ENCODE results near the gene CCK.
A peak's percentile ranks its signal among the peaks of the same experiment; 100 is the strongest.

The CCK gene, protein sequence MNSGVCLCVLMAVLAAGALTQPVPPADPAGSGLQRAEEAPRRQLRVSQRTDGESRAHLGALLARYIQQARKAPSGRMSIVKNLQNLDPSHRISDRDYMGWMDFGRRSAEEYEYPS
- 0 reads per million in 9 experiments for total RNA-seq

DNA sequence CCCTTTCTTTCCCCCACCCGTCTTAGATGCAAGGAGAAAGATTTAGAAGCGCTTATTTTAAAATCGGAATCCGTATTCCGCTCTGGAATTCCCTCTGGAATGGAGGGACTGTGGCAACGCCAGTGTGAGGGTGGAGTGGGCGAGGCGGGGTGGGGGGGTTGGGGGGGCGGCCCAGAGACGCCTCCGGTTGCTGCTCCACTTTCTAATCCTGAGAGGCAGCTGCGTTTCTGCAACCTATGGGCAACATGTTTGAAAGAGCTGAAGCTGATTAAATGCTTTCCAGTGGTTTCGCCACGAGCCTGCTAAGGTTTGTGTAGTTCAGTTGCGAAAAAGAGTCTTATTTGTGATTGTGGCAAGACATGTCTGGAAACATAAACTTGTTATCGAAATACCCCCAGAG is at the start of gene CCK:
Gene CCK (minus strand): TSS at position 101 of the 400 bp plus-strand sequence. CDS start 2,555 bp downstream, outside the sequence.
- H3K27me3 Mint-ChIP-seq: peaks cover 83 to 93% of the 10 kb centered on the region in 2 donors
- H3K36me3 Mint-ChIP-seq (ENCODE audit: insufficient read depth): no peaks in the 10 kb centered on the region
- H3K4me3 Mint-ChIP-seq: no peak within 1 kb of the TSS
- H3K4me1 Mint-ChIP-seq (ENCODE audit: low read depth in 2 of 2): peaks cover 0 to 5% of the 10 kb centered on the region in 2 donors
- ATAC-seq (replicated peaks) (no peak), DNase-seq (no peak)
- no peak within 1 kb of the TSS for H3K27ac Mint-ChIP-seq
- no peaks in the 10 kb centered on the region for H3K9me3 Mint-ChIP-seq

DNA sequence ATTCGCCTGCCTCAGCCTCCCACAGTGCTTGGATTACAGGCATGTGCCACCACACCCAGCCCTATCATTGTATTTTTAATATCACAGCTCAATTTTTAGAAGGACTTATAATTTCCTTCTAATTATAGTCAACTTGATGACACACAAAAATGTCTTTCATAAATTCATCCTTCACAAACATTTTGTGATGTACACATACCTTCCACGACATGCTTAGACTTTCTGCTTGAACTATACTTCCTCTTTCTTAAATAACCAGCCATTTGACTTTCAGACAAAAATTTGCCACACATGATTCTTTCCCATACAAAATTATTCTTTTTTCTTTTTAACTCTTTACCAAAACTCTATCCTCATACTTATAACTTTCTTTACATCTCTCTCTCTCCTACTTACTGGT is 48.4 kb upstream of the CCK start:
- no peak for ATAC-seq (replicated peaks)
- no peak for DNase-seq
- Mint-ChIP-seq H3K27ac (no peak overlapping the region), H3K9me3 (peaks cover 6 to 12% of the 10 kb centered on the region in 2 donors), H3K36me3 (ENCODE audit: insufficient read depth) (no peaks in the 10 kb centered on the region), H3K27me3 (peaks cover 6 to 13% of the 10 kb centered on the region in 2 donors), H3K4me3 (no peak overlapping the region), H3K4me1 (ENCODE audit: low read depth in 2 of 2) (no peaks in the 10 kb centered on the region)

DNA sequence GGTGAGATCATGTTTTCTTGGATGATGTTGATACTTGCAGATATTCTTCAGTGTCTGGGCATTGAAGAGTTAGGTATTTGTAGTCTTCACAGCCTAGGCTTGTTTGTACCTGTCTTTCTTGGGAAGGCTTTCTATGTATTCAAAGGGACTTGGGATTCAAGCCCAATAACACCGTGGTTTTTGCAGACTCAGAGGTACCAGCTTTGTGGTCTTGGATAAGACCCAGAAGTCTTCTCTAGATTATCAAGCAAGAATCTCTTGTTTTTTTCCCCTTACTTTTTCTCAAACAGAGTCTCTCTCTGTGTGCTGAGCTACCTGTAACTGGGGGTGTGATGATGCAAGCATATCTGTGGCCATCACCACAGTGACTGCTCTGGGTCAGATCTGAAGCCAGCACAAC is 42.7 kb upstream of the CCK start:
- no peaks in the 10 kb centered on the region for H3K4me1 Mint-ChIP-seq (ENCODE audit: low read depth in 2 of 2)
- H3K36me3 Mint-ChIP-seq (ENCODE audit: insufficient read depth): no peaks in the 10 kb centered on the region
- H3K27ac Mint-ChIP-seq: no peak overlapping the region
- no peak for ATAC-seq (replicated peaks)
- peaks cover 12 to 38% of the 10 kb centered on the region in 2 donors for H3K27me3 Mint-ChIP-seq
- H3K9me3 Mint-ChIP-seq: peaks cover 4 to 5% of the 10 kb centered on the region in 2 donors
- H3K4me3 Mint-ChIP-seq: no peak overlapping the region
- no peak for DNase-seq

DNA sequence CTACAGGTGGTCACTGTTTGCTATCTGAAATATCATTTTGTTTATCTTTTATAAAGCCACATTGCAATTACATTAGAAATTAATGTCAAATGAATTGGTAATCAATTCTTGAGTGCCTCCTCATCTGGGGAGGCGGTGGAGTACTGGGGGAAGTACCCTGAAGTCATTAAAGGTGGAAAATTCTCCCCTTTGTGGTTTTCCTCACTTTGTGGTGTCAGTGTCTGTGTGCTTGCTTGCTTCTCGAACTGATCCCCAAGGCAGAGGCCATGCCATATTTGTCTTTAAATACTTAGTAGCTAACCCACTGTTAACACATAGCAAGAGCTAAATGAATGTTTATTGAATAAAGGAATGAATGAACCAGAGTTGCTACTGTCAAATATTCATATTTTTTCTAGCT is 40.5 kb upstream of the CCK start:
- peaks cover 12 to 38% of the 10 kb centered on the region in 2 donors for H3K27me3 Mint-ChIP-seq
- no peaks in the 10 kb centered on the region for H3K36me3 Mint-ChIP-seq (ENCODE audit: insufficient read depth)
- H3K27ac Mint-ChIP-seq: no peak overlapping the region
- H3K4me1 Mint-ChIP-seq (ENCODE audit: low read depth in 2 of 2): no peaks in the 10 kb centered on the region
- H3K9me3 Mint-ChIP-seq: peaks cover 0 to 3% of the 10 kb centered on the region in 2 donors
- H3K4me3 Mint-ChIP-seq: no peak overlapping the region
- ATAC-seq (replicated peaks) (no peak), DNase-seq (no peak)

DNA sequence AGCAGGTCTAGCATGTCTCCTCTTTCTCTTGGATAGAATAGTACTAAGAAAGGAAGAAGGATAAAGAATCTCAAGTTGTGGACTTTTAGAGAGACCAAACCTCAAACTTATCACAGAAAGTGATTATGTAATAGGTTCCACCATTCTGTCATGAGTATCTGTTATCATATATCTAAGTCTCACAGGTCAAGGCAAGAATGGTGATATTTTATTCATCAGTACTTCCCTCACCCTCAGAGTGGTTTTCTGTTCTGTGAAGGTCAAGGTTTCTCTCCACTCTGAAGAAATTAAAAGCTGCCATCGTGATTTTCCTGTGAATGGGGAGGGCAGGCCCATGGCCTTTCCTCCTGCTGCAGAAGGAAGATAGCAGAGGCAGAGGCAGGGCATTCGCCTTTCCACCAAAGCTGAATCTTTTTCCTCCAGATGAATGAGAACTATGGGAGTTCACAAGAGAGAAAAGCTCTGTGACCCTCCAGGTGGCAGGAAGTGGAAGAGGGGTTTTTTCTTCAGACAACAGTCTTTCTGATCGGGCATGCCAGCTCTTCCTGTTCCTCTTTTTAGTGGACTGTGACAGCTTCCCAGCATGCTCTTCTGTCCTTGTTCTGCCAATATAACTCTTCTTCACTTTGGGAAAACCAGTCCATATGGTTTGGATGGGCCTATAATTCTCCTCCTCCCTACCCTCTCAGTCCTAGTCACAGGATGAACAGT is 37.1 kb upstream of the CCK start:
- no peaks in the 10 kb centered on the region for H3K36me3 Mint-ChIP-seq (ENCODE audit: insufficient read depth)
- H3K4me3 Mint-ChIP-seq: no peak overlapping the region
- no peaks in the 10 kb centered on the region for H3K4me1 Mint-ChIP-seq (ENCODE audit: low read depth in 2 of 2)
- ATAC-seq (replicated peaks) (no peak), DNase-seq (no peak)
- peaks cover 0 to 1% of the 10 kb centered on the region in 2 donors for H3K9me3 Mint-ChIP-seq
- H3K27me3 Mint-ChIP-seq: peaks cover 5 to 23% of the 10 kb centered on the region in 2 donors
- no peak overlapping the region for H3K27ac Mint-ChIP-seq

DNA sequence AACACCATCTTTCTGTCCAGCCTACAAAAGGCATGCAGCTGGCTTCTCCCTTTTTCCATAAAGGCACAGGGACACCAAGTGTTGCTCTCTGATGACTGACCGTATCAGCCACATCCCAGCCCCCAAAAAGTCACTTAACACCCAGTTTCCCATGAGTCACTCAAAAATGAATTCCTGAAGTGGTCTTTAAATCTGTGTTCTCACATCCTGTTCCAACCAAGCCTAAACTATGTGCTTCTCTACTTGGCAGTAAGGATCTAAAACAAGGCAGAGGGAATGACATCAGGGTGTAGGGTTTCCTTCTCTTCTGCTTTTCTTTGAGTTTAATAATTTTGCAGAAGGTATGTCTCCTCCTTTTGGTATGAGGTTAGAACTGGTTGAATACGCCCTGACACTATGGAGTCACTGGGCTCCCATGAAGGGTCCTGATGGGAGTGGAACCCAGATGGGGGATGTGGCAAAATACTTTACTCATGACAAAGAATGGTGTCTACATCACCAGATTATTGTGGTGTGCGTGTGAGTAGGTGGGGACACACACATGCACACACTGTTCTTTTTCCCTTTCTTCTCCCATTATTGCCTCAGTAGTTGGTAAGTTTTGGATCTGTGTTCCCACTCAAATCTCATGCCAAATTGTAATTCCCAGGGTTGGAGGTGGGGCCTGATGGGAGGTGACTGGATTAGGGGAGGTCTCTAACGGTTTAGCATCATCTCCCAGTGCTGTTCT is 35.6 kb upstream of the CCK start:
- Mint-ChIP-seq H3K4me3 (no peak overlapping the region), H3K36me3 (ENCODE audit: insufficient read depth) (no peaks in the 10 kb centered on the region), H3K4me1 (ENCODE audit: low read depth in 2 of 2) (no peaks in the 10 kb centered on the region), H3K27ac (no peak overlapping the region), H3K9me3 (peaks cover 0 to 1% of the 10 kb centered on the region in 2 donors), H3K27me3 (peaks cover 17 to 36% of the 10 kb centered on the region in 2 donors)
- no peak for DNase-seq
- no peak for ATAC-seq (replicated peaks)

DNA sequence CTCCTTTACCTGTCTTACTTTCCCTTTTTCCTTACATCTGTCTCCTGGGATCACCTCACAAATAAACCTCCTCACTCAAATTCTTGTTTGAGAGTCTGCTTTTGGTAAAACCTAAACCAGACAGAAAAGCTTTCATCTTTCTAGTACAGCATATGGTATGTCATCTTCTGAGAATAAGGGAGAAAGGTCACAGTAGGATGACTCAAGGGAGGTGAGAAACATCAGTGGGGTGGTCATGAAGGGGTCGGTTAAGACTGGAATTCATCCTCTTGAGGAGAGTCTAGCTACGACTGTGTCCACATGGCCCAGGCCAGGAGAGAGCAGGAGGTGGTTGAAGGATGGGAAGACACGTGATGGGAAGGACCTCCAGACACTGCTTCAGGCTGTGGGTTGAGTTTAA is 34.8 kb upstream of the CCK start:
- Mint-ChIP-seq H3K9me3 (peaks cover 0 to 1% of the 10 kb centered on the region in 2 donors), H3K27me3 (peaks cover 21 to 44% of the 10 kb centered on the region in 2 donors), H3K4me1 (ENCODE audit: low read depth in 2 of 2) (no peaks in the 10 kb centered on the region), H3K27ac (no peak overlapping the region), H3K36me3 (ENCODE audit: insufficient read depth) (no peaks in the 10 kb centered on the region), H3K4me3 (no peak overlapping the region)
- DNase-seq (no peak), ATAC-seq (replicated peaks) (no peak)

DNA sequence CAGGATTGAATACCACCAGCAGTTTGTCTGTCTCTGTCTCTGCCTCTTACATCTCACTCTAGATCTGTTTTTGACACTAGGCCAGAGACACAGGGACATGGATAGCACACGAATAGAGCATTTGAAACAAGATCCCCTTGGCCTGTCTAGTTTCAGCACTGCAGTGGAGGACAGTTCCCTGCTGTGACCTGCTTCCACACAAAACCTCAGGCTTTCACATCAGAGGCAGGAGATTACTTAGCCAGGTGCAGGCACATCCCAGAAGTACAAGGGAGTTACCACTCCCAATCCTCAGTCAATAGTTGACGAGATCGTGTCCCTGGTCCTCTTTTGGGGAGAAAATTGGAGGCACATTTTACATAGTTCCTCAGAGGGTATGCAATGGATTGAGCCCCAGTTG is 34.0 kb upstream of the CCK start:
- ATAC-seq (replicated peaks): no peak
- Mint-ChIP-seq H3K27me3 (peaks cover 24 to 46% of the 10 kb centered on the region in 2 donors), H3K27ac (no peak overlapping the region), H3K36me3 (ENCODE audit: insufficient read depth) (no peaks in the 10 kb centered on the region), H3K9me3 (peaks cover 0 to 1% of the 10 kb centered on the region in 2 donors), H3K4me1 (ENCODE audit: low read depth in 2 of 2) (no peaks in the 10 kb centered on the region), H3K4me3 (no peak overlapping the region)
- peak in 1 of 3 experiments; percentile 3 for DNase-seq

DNA sequence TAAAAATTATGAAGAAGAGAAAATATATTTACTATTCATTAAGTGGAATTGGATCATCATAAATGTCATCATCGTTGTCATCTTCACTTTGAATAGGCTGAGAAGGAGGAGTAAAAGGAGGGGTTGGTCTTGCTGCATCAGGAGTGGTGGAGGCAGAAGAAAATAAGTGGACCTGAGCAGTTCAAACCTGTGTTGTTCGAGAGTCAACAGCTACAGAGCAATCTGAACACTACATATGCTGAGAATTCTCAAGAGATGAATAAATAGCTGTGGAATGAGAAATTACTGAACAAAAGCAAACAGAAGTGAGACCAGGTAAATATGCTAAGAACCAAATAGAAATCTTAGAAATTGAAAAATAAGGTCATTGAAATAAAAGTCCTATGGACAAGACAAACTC is 32.3 kb upstream of the CCK start:
- Mint-ChIP-seq H3K27me3 (peaks cover 27 to 50% of the 10 kb centered on the region in 2 donors), H3K4me1 (ENCODE audit: low read depth in 2 of 2) (no peaks in the 10 kb centered on the region), H3K36me3 (ENCODE audit: insufficient read depth) (no peaks in the 10 kb centered on the region), H3K4me3 (no peak overlapping the region), H3K9me3 (peaks cover 0 to 1% of the 10 kb centered on the region in 2 donors), H3K27ac (no peak overlapping the region)
- DNase-seq: no peak
- no peak for ATAC-seq (replicated peaks)

DNA sequence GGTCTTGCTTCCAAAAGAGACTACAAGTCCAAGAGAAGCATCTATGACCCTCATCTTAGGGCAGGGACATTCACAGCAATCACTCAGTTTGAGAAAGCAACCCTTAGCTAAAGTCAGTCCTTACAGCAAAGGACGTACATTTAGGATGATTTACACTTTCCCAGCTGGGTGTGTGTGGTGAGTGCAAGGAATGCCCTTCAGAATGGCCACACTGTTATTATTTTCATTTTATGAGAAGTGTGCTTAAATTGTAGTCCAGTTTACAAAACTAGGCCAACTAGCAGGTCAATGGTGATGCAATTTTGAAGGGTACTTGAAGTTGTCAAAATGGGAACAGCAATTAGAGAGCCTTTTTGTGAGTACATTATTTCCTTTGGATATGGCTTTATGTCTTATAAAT is 26.0 kb upstream of the CCK start:
- Mint-ChIP-seq H3K4me1 (ENCODE audit: low read depth in 2 of 2) (no peaks in the 10 kb centered on the region), H3K4me3 (no peak overlapping the region), H3K36me3 (ENCODE audit: insufficient read depth) (no peaks in the 10 kb centered on the region), H3K27ac (no peak overlapping the region), H3K27me3 (peaks cover 42 to 61% of the 10 kb centered on the region in 2 donors), H3K9me3 (no peaks in the 10 kb centered on the region)
- no peak for ATAC-seq (replicated peaks)
- no peak for DNase-seq

DNA sequence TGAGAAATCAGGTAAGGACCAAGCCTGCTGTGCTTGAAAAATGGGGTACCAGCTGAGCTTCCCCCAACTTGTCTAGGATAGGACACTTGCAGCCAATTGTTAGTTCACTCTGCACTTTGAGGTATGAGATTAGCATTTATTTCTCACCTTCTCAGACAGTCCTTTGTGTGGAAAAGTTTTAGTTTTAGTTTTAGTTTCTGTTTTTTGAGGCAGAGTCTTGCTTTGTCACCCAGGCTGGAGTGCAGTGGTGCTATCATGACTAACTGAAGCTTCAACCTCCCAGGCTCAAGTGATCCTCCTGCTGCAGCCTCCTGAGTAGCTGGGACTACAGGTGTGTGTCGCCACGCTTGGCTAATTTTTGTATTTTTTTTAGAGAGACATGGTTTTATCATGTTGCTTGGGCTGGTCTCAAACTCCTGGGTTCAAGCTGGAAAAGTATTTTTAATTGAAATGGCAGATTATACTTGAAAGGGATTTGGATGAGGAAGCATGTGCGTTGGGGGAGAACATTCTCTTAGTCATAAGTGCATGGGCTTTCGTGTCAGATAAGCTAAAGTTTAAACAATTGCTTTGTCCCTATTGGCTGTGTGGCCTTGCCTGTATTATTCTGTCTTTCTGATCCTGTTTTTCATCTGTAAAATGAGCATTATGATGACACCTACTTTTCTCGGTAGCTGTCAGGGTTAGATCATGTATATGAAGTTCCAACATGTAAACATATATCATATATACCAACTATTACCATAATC is 25.2 kb upstream of the CCK start:
- no peaks in the 10 kb centered on the region for H3K36me3 Mint-ChIP-seq (ENCODE audit: insufficient read depth)
- H3K27me3 Mint-ChIP-seq: peaks cover 42 to 62% of the 10 kb centered on the region in 2 donors
- H3K4me3 Mint-ChIP-seq: no peak overlapping the region
- ATAC-seq (replicated peaks) (no peak), DNase-seq (no peak)
- H3K4me1 Mint-ChIP-seq (ENCODE audit: low read depth in 2 of 2): no peaks in the 10 kb centered on the region
- H3K9me3 Mint-ChIP-seq: no peaks in the 10 kb centered on the region
- H3K27ac Mint-ChIP-seq: no peak overlapping the region

DNA sequence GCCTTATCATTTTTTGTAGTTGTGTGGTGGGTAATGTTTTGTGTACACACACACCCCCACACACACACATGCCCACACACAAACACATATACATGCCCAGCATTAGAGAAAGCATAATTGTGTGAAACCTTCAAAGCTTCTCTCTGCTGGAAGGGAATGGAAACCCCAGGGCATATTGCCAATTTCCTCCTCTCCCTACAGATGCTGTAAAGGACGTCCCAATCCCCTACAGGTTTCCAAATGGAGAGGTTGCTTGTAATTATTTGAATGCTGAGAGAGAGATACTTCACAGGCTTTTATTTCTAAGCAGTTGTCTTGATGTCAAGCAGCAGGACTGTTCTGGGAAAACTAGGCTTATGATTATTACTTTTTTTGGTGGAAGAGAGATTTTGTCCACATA is 23.0 kb upstream of the CCK start:
- no peak overlapping the region for H3K27ac Mint-ChIP-seq

DNA sequence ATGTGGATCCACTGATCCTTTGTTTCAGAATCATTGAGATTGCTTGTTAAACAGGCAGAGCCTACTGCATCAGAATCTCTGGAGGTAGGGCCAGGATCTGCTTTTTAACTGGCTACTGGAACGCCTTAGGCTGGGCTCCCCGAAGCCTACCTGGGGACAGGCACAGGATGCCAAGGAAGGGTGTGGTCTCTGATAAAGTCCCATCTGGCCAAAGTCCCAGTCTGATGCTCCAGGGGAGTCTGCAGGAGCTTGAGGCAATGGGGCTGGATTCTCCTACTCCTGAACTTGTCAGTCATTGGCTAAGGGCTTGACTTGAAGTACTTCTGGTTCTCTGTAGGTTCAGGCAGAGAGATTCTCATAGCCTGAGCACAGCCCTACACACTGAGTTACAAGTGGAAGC is 22.4 kb upstream of the CCK start:
- Mint-ChIP-seq H3K4me3 (no peak overlapping the region), H3K27me3 (peaks cover 32 to 45% of the 10 kb centered on the region in 2 donors), H3K36me3 (ENCODE audit: insufficient read depth) (no peaks in the 10 kb centered on the region), H3K4me1 (ENCODE audit: low read depth in 2 of 2) (no peaks in the 10 kb centered on the region), H3K9me3 (no peaks in the 10 kb centered on the region), H3K27ac (no peak overlapping the region)
- ATAC-seq (replicated peaks) (no peak), DNase-seq (no peak)

More for the DNA sequence above, 23.0 kb upstream of the CCK start:
- no peak for ATAC-seq (replicated peaks)
- Mint-ChIP-seq H3K4me1 (ENCODE audit: low read depth in 2 of 2) (no peaks in the 10 kb centered on the region), H3K36me3 (ENCODE audit: insufficient read depth) (no peaks in the 10 kb centered on the region), H3K4me3 (no peak overlapping the region), H3K27me3 (peaks cover 32 to 49% of the 10 kb centered on the region in 2 donors), H3K9me3 (no peaks in the 10 kb centered on the region)
- no peak for DNase-seq

Data from effector memory CD8-positive, alpha-beta T cell (primary cell).